ENCODE measurements around the gene POMGNT2.
"Not testable (repeated sequence)": the region's sequence is repeated elsewhere in the genome, so short reads cannot be mapped to it uniquely, and the experiment has no call there.

POMGNT2 gene

GRCh38 chr3:43075904-43076661, 29.8 kb downstream of the POMGNT2 start:
- no peak for DNase-seq (ENCODE audit: low read depth)

- DNase-seq (ENCODE audit: low read depth): no peak
Observed at GRCh38 chr3:43074901-43075689, 30.8 kb downstream of the POMGNT2 start.

- DNase-seq (ENCODE audit: low read depth): no peak
Observed at GRCh38 chr3:43074482-43074881, 31.4 kb downstream of the POMGNT2 start.

- DNase-seq (ENCODE audit: low read depth): no peak
Observed at GRCh38 chr3:43073836-43074220, 32.1 kb downstream of the POMGNT2 start.

DNA sequence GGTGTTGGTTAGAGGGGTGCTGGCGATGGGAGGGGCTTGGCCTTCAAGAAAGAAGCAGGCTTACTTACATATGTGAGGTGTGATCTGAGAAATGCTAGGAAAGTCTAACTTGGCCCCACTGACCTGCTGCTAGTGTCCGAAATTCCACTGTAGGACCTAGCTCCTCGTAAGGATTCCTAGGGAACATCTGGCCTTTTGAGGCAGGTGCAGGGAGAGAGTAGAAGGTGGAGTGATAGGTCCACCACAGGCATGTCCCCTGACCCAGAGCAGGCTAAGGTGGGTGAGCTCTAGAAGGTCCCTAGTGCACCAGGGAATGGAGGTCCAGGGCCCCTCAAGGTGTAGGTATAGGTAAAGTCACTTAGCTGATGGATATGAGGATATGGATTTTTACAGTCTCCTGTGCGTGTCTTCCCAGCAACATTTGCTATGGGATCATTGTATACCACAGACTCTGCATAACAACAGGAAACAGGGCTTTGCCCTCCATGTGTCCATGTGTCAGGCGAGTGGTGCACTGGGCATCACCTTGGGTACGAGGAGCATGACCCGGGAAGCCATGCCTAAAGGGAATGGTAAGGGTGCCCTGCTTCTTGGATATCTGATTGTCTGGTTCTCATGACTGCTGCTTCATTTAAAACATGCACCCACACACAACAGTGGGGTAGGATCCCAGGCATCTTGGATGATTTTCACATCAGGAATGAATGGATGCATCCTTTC, 32.6 kb downstream of the POMGNT2 start:
- no peak for DNase-seq (ENCODE audit: low read depth)

DNA sequence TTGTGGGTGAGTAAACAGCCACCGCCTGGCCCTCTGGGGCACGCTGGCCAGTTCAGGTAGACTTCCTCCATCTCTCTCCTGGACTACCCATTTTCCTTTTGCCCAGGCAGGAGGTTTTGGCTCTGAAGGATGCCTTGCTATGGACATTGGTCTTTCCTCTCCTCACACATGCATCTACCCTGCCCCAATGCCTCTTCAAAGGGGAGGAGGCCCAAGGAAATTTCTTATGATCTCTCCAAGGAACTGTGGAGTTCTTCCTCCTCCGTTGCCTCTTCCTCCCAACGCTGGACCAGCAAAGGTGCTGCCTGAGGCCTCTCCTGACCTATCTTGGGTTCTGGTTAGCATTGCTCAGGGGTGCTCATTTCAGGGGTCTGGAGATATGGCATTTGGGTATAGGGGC, 33.5 kb downstream of the POMGNT2 start:
- no peak for DNase-seq (ENCODE audit: low read depth)

- DNase-seq (ENCODE audit: low read depth): no peak
Observed at GRCh38 chr3:43071313-43071893, 34.5 kb downstream of the POMGNT2 start.

DNA sequence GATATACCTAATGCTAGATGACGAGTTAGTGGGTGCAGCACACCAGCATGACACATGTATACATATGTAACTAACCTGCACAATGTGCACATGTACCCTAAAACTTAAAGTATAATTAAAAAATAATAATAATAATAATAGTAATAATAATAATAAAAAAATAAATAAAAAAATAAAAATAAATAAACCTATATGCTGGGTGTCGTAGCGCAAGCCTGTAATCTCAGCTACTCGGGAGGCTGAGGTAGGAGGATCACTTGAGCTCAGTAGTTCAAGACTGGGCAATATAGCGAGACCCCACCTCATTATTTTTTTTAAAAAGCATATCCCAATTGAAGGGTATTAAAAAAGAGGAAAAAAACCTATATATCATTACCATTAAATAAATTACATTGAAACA, 35.2 kb downstream of the POMGNT2 start:
- not testable (repeated sequence) for DNase-seq (ENCODE audit: low read depth)

- DNase-seq (ENCODE audit: low read depth): no peak
Observed at GRCh38 chr3:43063114-43063513, 42.8 kb downstream of the POMGNT2 start.

DNA sequence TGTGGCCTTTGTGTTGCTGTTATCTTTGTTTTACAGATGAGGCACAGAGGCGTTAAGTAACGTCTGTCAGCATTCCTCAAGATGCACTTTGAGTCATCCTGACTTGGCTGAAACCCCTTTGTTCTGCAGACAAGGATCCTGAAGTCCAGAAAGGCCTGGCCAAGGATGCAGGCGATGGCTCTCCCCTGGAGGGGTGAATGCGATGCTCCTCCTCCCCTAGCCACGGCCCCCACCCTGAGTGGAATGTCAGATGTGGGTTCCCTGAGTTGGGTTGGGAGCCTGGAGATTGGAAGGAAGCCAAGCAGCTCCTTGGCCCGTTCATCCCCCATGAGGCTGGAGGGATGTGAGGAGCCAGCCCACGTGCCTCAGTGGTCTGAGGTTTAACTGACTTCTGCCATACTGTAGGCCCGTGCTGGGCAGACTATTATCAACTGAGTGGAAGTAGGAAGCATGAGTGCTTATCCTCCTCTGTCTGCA, 43.3 kb downstream of the POMGNT2 start:
- DNase-seq (ENCODE audit: low read depth): no peak

- DNase-seq (ENCODE audit: low read depth): no peak
Observed at GRCh38 chr3:43062040-43062563, 43.8 kb downstream of the POMGNT2 start.

GRCh38 chr3:43061101-43061895, 44.6 kb downstream of the POMGNT2 start:
- DNase-seq (ENCODE audit: low read depth): no peak

GRCh38 chr3:43059456-43059855, 46.4 kb downstream of the POMGNT2 start:
- no peak for DNase-seq (ENCODE audit: low read depth)

GRCh38 chr3:43055806-43056770, 49.8 kb downstream of the POMGNT2 start:
- DNase-seq (ENCODE audit: low read depth): no peak

DNA sequence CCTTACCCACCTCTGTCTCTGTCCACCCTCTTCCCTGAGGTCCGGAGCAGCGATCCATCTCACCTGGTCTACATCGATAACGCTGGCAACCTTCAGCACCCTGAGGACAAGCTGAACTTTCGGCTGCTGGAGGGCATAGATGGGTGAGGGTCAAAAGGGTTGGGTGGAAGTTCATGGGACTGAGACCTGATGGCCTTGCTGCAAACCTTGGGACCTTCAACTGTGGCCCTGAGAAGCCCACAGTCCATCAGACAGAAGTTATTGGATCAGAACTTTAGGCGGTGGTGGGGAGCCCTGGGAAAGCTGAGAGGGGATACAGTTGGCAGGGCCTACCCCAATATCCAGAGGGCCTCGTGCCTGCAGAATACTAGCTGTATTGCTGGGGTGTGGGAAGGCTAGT, 50.5 kb downstream of the POMGNT2 start:
- DNase-seq (ENCODE audit: low read depth): no peak

DNA sequence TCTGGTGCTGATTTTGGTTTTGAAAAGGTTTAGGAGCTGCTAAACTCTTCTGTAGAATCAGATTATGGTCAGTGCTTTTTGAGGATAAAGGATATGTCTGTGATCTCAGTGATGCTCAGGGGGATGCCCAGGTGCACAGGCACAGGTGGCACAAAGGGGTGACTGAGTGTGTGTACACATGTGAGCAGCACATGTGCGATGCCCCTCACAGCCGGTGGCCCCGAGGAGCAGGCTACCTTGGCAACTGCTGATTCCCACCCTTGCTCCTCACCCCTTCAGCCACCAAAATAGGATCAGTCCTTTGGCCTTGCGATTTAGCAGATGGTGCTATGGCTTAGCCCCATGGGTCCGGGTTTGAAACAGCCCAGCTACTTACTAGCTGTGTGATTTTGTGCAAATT, 51.1 kb downstream of the POMGNT2 start:
- DNase-seq (ENCODE audit: low read depth): no peak

DNA sequence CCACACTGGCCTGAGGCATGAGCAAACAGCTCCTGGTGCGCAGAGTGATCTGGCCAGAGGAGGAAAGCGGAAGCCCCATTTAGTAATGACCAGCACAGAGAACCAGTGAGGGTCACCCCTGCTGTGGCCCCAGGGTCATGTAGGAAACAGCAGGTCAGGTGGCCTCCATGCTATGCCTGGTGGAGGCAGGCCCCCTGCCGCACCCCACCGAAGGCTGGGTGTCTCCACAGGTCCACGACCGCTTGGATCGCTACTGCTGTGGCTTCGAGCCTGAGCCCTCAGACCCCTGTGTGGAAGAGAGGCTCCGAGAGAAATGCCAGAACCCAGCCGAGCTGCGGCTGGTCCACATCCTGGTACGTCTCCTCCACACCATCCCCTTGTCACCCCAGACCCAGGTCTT, 52.6 kb downstream of the POMGNT2 start:
- no peak for DNase-seq (ENCODE audit: low read depth)

DNA sequence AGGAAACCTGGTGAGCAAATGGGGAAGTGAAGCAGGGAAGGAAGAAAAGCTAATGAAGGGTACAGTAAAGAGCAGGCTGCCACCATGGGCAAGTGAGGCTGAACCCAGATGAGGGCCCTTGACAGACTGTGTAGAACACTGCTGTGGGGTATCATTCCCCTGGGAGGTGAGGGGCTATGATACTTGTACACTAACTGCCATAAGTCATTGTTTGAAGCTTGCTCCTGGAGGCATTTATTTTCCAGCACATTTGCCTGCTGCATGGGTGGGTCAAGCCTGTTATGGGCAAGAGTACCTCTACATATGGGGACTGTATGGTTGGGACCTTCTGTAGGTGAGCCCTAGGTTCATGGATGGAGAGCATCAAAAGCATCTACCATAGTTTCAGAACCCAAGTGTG, 57.4 kb downstream of the POMGNT2 start:
- no peak for DNase-seq (ENCODE audit: low read depth)

GRCh38 chr3:43046583-43046982, 59.3 kb downstream of the POMGNT2 start:
- no peak for DNase-seq (ENCODE audit: low read depth)

DNA sequence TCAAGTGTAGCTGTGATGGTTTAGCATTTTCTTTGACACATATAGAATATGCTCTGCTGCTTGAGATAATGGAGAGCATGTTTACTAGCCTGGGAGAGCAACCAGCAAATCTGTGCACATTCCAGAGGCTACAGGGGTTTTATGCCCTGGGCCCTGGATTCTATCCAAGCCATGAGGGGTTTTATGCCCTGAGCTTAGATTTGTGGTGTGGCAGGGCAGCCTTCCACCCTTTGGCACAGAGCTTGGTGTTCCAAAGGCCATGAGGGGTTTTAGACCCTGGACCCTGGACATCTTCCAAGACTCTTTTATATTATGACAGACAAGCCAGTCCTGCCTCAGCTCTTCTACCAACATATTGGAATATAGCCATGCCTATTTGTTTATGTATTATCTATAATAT, 60.8 kb downstream of the POMGNT2 start:
- not testable (repeated sequence) for DNase-seq (ENCODE audit: low read depth)

Data from stromal cell of bone marrow (primary cell).